ENCODE data around the gene GMEB2.
"Not testable (repeated sequence)": the region's sequence is repeated elsewhere in the genome, so short reads cannot be mapped to it uniquely, and the experiment has no call there.

GMEB2 gene

DNA sequence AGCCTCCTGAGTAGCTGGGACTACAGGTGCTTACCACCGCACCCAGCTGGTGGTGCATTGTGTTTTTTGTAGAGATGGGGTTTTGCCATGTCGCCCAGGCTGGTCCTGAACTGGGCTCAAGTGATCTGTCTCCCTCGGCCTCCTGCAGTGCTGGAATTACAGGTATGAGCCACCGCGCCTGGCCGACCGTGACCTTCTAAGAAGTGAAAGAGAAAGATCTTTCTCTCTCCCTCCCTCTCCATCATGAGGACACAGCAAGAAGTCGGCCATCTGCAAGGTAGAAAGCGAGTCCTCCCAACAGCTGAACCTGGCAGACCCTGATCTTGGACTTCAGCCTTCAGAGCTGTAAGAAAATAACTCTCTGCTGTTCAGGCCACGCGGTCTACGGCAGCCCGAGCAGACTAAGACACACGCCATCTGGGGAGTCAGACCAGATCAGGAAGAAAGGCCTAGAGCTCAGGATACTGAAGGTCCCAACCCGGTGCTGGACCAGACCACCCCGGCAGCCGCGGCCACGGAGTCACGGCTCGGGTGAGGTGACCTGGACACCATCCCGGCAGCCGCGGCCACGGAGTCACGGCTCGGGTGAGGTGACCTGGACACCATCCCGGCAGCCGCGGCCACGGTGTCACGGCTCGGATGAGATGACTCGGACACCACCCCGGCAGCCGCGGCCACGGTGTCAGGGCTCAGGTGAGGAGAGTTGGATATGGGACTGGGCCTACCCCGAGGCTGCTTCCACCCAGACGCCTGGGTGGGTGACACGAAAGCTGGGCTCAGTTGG lies 9.6 kb downstream of the GMEB2 start:
- no peak for DNase-seq (ENCODE audit: low read depth in 3 of 3, low spot score in 1 of 3)

- not testable (repeated sequence) for DNase-seq (ENCODE audit: low read depth in 3 of 3, low spot score in 1 of 3)
Measured at GRCh38 chr20:63613863-63614594, 12.9 kb downstream of the GMEB2 start.

GRCh38 chr20:63612276-63612931 lies 14.5 kb downstream of the GMEB2 start:
- no peak for DNase-seq (ENCODE audit: low read depth in 3 of 3, low spot score in 1 of 3)

- no peak for DNase-seq (ENCODE audit: low read depth in 3 of 3, low spot score in 1 of 3)
Measured at GRCh38 chr20:63611646-63612045, 15.3 kb downstream of the GMEB2 start.

GRCh38 chr20:63610581-63611435 lies 16.1 kb downstream of the GMEB2 start:
- no peak for DNase-seq (ENCODE audit: low read depth in 3 of 3, low spot score in 1 of 3)

- no peak for DNase-seq (ENCODE audit: low read depth in 3 of 3, low spot score in 1 of 3)
Measured at GRCh38 chr20:63606686-63607085, 20.2 kb downstream of the GMEB2 start.

- no peak for DNase-seq (ENCODE audit: low read depth in 3 of 3, low spot score in 1 of 3)
Measured at GRCh38 chr20:63602321-63602720, 24.6 kb downstream of the GMEB2 start.

GRCh38 chr20:63601679-63602078 lies 25.2 kb downstream of the GMEB2 start:
- not testable (repeated sequence) for DNase-seq (ENCODE audit: low read depth in 3 of 3, low spot score in 1 of 3)

DNA sequence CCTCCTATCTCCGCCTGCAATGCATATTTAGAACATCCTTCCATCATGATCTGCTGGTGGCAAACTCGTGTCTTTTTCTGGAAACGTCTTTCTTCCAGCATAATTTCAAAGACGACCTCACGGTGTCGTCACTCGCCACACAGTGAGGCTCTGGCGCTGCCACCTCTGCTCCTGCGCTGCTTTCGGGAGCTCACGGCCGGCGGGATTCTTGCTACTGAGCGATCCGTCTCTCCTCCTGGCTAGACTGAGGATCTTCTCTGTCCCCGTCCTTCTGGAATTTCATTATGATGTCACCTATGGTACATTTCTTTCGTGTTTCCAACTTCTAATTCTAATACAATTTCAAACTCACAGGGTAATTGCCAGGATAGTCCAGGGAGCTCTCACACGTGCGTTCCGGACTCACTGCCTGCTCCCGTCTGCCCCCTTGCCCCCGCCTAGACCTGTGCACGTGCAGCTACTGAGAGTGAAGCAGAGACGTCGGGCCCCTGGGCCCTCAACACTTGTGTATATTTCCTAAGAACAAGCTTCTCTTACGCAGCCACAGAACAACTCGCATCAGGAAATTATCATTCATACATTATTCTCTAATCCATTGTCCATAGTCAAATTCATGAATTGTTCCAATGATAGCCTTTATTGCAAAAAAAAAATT lies 27.4 kb downstream of the GMEB2 start:
- DNase-seq (ENCODE audit: low read depth in 3 of 3, low spot score in 1 of 3) = no peak

GRCh38 chr20:63598479-63599395 lies 28.2 kb downstream of the GMEB2 start:
- DNase-seq (ENCODE audit: low read depth in 3 of 3, low spot score in 1 of 3) = no peak

DNA sequence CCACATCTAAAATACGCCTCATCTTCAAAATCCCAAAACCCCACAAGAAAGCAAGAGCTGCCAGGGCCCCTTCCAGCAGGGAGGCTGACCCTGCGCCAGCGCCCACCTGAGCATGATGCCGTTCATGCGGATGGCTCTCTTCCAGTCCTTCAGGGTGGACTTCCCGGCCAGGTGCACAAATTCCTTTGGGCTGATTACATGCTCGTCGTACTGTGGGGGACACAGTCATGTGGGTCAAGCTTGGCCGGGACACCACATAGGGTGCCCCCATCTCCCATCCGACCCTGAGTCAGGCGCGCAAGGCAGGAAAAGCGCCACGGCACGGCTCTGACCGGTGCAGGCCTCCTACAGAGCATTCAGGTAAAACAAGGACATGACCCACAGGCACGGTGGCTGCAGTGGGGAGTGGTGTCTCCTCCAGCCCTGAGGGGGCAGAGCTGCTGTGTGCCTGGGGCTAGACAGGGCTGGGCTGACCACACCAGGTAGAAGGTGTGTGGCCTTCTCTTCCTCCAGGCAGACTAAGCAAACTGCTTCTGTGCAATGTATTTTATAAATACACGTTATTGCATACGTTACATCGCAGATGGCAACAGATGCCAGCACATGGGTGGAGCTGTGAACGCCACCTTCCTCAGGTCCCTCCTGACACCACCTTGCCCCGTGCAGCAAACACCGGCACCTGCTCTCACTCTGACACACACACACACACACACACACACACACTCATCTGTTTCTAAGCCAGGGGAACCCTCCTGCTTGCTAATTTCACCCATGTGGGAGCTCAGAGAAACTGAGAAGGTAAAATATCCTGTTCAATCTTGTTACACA lies 29.0 kb downstream of the GMEB2 start:
- DNase-seq (ENCODE audit: low read depth in 3 of 3, low spot score in 1 of 3) = no peak

GRCh38 chr20:63596423-63596822 lies 30.5 kb downstream of the GMEB2 start:
- no peak for DNase-seq (ENCODE audit: low read depth in 3 of 3, low spot score in 1 of 3)

- no peak for DNase-seq (ENCODE audit: low read depth in 3 of 3, low spot score in 1 of 3)
Measured at GRCh38 chr20:63595416-63596127, 31.3 kb downstream of the GMEB2 start.

- no peak for DNase-seq (ENCODE audit: low read depth in 3 of 3, low spot score in 1 of 3)
Measured at GRCh38 chr20:63594043-63594561, 32.8 kb downstream of the GMEB2 start.

DNA sequence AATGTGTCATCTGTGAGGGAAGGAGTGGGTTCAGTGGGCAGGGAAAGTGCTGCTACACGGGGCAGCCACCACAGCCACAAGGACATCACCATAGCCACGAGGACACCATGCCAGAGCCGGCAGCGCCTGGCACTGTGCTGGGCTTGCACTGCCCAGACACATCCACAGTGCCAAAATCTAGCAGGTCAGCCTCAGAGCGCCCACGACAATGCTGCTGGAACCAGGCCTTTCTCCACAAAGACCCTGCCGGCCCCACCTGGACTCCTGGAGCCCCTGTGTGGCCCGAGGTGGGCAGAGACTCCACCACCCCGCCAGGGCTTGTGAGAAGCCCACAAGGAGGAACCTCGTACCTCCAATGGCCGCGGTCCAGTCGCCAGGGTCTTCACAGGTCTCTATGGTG lies 34.2 kb downstream of the GMEB2 start:
- DNase-seq (ENCODE audit: low read depth in 3 of 3, low spot score in 1 of 3) = no peak

DNA sequence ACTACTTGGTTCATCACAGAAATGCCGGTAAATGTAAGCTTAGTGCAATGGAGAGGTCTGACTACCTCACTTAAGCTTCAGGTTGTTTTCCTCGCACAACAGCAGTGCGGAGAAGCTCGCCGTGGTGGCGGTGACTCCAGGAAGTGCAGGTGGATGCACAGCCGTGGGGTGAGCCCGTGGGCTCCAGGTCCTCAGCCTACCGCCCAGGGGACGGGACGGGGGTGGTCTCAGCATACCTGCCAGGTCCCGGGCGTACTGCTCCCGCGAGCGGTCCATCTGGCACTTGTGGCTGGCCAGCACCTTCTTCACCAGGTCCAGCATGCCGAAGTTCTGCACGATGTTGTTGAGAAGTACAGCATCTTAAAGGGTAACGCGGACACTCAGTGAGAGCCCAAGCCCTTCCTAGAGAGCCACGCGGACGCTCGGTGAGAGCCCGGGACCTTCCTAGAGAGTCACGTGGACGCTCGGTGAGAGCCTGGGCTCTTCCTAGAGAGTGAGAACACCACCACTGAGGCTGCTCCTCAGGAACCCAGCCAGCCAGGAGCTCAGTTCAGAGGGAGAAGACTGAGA lies 35.0 kb downstream of the GMEB2 start:
- no peak for DNase-seq (ENCODE audit: low read depth in 3 of 3, low spot score in 1 of 3)

DNA sequence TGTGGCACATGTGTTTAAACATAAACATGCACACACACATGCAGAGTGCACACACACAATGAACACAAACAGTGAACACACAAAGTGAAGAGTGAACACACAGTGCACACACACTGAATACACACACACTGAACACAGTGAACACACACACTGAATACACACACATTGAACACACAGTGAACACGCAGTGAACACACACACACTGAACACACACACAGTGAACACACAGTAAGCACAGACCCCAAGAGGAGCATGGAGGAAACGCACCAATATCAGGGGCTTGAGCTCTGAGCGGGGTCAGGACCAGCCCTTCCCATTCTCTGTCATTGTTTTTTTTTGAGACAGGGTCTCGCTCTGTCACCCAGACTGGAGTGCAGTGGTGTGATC lies 35.8 kb downstream of the GMEB2 start:
- DNase-seq (ENCODE audit: low read depth in 3 of 3, low spot score in 1 of 3) = no peak

All from stimulated activated CD4-positive, alpha-beta T cell treated with anti-CD3 and anti-CD28 coated beads, TNF-alpha, amount 100 ng/mL, for 1 hour (primary cell).